SU-DHL-6 (cell line): ENCODE results near the gene NKAP.

Experiments
- H2AFZ ChIP-seq: fragments of 200-600 bp; sonication (generic); 2 replicates; pipeline ENCODE4 v1.6.1; 2014; ENCODE audit warnings: low read depth, mild to moderate bottlenecking, moderate library complexity, mixed read lengths, antibody characterized with exemption, low read length; ENCODE audit not compliant: severe bottlenecking
- H3F3A ChIP-seq: fragments of 200-600 bp; shearing (Covaris generic); 2 replicates; pipeline ENCODE4 v1.6.0; 2016; ENCODE audit warnings: antibody characterized with exemption, mild to moderate bottlenecking; ENCODE audit not compliant: insufficient read depth
- H3K27ac ChIP-seq: fragments of 200-600 bp; sonication (generic); 2 replicates; pipeline ENCODE4 v1.5.1; 2016; ENCODE audit warnings: low read depth, mild to moderate bottlenecking, low read length, moderate library complexity, mixed read lengths
- H3K27me3 ChIP-seq: fragments of 200-600 bp; sonication (generic), shearing (Covaris generic); 2 replicates; pipeline ENCODE4 v1.6.0; 2014; ENCODE audit warnings: mild to moderate bottlenecking, low read length
- H3K36me3 ChIP-seq: fragments of 200-600 bp; sonication (generic); 2 replicates; pipeline ENCODE4 v1.6.1; 2014; ENCODE audit warnings: mild to moderate bottlenecking, low read length, mixed read lengths
- H3K4me2 ChIP-seq: fragments of 300-600, 200-600 bp; shearing (Covaris generic), sonication (generic); 2 replicates; pipeline ENCODE4 v1.6.0; 2014; ENCODE audit warnings: low read length, low read depth, mild to moderate bottlenecking; ENCODE audit not compliant: poor library complexity, severe bottlenecking
- H3K4me3 ChIP-seq: fragments of 200-600 bp; sonication (generic); 2 replicates; pipeline ENCODE4 v1.5.1; 2014; ENCODE audit warnings: antibody characterized with exemption, low read length, mild to moderate bottlenecking, mixed read lengths; ENCODE audit not compliant: insufficient read depth, poor library complexity, severe bottlenecking
- H3K79me2 ChIP-seq: fragments of 200-600 bp; sonication (generic); 2 replicates; pipeline ENCODE4 v1.6.1; 2014; ENCODE audit warnings: mild to moderate bottlenecking, low read length, moderate library complexity; ENCODE audit not compliant: insufficient read depth
- H3K9ac ChIP-seq: fragments of 200-600 bp; sonication (generic); 2 replicates; pipeline ENCODE4 v1.7.0; 2014; ENCODE audit warnings: mild to moderate bottlenecking, low read length
- H3K9me2 ChIP-seq: fragments of 200-600 bp; sonication (generic); replicated peaks from 2 replicates; pipeline ENCODE4 v1.6.1; 2014; ENCODE audit warnings: low read length; ENCODE audit not compliant: insufficient read depth
- H3K9me3 ChIP-seq: fragments of 200-600 bp; sonication (generic); 2 replicates; pipeline ENCODE4 v1.6.1; 2014; ENCODE audit warnings: low read length, mixed read lengths; ENCODE audit not compliant: insufficient read depth
- H4K20me1 ChIP-seq: fragments of 200-600 bp; sonication (generic); 2 replicates; pipeline ENCODE4 v1.6.1; 2014; ENCODE audit warnings: low read depth, mild to moderate bottlenecking, antibody characterized with exemption, low read length, moderate library complexity, mixed read lengths
- EZH2phosphoT487 ChIP-seq: fragments of 200-600 bp; sonication (generic), shearing (Covaris generic); conservative IDR thresholded peaks from 2 replicates; pipeline ENCODE4 v1.6.1; 2018; ENCODE audit warnings: mild to moderate bottlenecking, antibody characterized with exemption, low read length, moderate library complexity, mixed read lengths
- TF ChIP-seq, protein P1 (sequence below): fragments of 200-600 bp; sonication (generic); IDR thresholded peaks from one replicate; pipeline ENCODE4 v1.5.1; 2017; ENCODE audit warnings: antibody characterized with exemption, mild to moderate bottlenecking, low read length, moderate library complexity; ENCODE audit not compliant: insufficient read depth, poor library complexity, severe bottlenecking

The NKAP gene

DNA sequence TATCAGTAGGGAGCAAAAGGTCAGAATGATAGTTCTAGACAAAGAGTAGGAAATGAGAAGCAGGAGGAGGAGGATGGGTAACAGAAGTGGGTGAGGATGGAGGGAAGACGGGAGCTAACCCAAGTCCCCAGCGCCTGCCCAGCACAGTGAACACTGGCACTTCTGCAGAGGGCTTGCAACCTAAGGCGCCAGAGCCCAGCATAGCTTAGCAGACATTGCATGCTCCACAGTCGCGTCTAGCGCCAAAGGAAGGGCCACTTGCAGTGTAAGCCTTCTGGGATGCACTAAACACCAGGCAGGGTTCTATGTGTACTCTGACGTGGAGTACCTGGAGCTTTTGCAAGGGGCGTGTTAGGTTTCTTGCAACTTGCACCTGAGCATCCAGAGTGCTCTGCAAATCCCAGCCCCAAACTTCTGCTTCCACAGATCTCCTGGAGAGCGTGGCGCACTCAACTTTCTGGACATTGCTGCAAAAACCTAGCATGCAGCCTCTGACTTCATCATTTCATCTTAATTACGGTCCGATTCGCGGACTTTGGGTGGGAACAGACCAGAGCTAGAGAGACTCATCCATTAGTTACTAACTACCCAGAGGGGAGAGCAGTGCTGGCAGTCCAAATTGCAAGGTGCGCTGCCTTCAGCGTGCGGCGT is 46.5 kb upstream of the NKAP start:
- Histone ChIP-seq H3K36me3 (no peaks in the 10 kb centered on the region), H3K27me3 (no peaks in the 10 kb centered on the region), H4K20me1 (no peaks in the 10 kb centered on the region), H3K9me2 (no peaks in the 10 kb centered on the region), H3K9ac (no peak overlapping the region), H3K4me3 (no peak overlapping the region), H3F3A (no peaks in the 10 kb centered on the region), H3K79me2 (no peaks in the 10 kb centered on the region), H3K9me3 (no peaks in the 10 kb centered on the region), H3K27ac (no peak overlapping the region), H3K4me2 (no peak overlapping the region), H2AFZ (no peak overlapping the region)
- TF ChIP-seq, protein P1, sequence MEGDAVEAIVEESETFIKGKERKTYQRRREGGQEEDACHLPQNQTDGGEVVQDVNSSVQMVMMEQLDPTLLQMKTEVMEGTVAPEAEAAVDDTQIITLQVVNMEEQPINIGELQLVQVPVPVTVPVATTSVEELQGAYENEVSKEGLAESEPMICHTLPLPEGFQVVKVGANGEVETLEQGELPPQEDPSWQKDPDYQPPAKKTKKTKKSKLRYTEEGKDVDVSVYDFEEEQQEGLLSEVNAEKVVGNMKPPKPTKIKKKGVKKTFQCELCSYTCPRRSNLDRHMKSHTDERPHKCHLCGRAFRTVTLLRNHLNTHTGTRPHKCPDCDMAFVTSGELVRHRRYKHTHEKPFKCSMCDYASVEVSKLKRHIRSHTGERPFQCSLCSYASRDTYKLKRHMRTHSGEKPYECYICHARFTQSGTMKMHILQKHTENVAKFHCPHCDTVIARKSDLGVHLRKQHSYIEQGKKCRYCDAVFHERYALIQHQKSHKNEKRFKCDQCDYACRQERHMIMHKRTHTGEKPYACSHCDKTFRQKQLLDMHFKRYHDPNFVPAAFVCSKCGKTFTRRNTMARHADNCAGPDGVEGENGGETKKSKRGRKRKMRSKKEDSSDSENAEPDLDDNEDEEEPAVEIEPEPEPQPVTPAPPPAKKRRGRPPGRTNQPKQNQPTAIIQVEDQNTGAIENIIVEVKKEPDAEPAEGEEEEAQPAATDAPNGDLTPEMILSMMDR = no peak
- TF ChIP-seq EZH2phosphoT487 = no peak

DNA sequence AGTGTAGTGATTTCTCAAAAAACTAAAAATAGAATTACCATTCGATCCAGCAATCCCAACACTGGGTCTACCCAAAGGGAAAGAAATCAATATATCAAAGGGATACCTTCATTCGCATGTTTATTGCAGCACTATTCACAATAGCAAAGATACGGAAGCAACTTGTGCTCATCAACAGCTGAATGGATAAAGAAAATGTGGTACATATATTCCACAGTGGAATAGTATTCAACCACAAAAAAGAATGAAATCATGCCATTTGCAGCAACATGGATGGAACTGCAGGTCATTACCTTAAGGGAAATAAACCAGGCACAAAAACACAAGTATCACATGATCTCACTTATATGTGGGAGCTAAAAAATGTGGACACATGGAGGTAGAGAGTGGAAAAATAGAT is 42.7 kb upstream of the NKAP start:
- Histone ChIP-seq H3K27ac (no peak overlapping the region), H3K36me3 (no peaks in the 10 kb centered on the region), H3F3A (no peaks in the 10 kb centered on the region), H2AFZ (no peak overlapping the region), H4K20me1 (no peaks in the 10 kb centered on the region), H3K4me3 (no peak overlapping the region), H3K27me3 (no peaks in the 10 kb centered on the region), H3K9ac (no peak overlapping the region), H3K9me3 (no peaks in the 10 kb centered on the region), H3K4me2 (no peak overlapping the region), H3K9me2 (no peaks in the 10 kb centered on the region), H3K79me2 (no peaks in the 10 kb centered on the region)
- TF ChIP-seq EZH2phosphoT487 = no peak
- TF ChIP-seq, protein P1 = no peak

DNA sequence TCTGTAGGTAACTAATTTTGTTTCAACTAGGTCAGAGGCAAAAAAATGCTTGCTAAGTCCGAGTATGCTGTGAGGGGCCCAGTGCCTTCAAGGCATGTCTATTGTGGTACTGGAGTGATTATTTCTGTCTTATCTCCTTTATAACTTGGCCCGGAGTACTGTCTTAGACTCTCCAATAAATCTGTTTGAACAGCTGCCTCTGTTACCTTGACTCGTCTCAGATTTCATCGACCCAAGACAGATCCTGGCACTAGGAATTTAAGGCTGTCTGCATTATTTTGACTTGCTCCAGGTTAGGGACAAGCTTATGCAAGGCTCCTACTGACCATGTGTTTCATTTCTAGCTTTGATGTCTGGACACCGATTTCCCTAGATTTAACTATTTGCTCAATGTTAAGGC is 41.1 kb upstream of the NKAP start:
- TF ChIP-seq, protein P1 = no peak
- TF ChIP-seq EZH2phosphoT487 = no peak
- no peaks in the 10 kb centered on the region for H3K9me2 ChIP-seq
- no peaks in the 10 kb centered on the region for H3K36me3 ChIP-seq
- no peaks in the 10 kb centered on the region for H3K79me2 ChIP-seq
- no peak overlapping the region for H3K4me3 ChIP-seq
- no peak overlapping the region for H3K27ac ChIP-seq
- no peak overlapping the region for H3K9ac ChIP-seq
- no peak overlapping the region for H2AFZ ChIP-seq
- H4K20me1 ChIP-seq = no peaks in the 10 kb centered on the region
- no peaks in the 10 kb centered on the region for H3K9me3 ChIP-seq
- no peaks in the 10 kb centered on the region for H3K27me3 ChIP-seq
- no peaks in the 10 kb centered on the region for H3F3A ChIP-seq
- H3K4me2 ChIP-seq = no peak overlapping the region
